ENCODE results near the gene SETD2.

GRCh38 chr3:47041114-47041513 is 122.8 kb downstream of the SETD2 start:
- TF ChIP-seq POLR2A (IDR thresholded peaks at IDR 0.05; ENCODE audit: low read length) (no peak), GATA1 (IDR thresholded peaks at IDR 0.05; ENCODE audit: low read depth, low read length) (no peak)
